ENCODE data around the gene OTOG. TPM values are rescaled to one million over a fixed set of nuclear protein-coding genes. Genes with fewer than 3 reads are reported as not detected.

The OTOG gene
- total and polyA plus RNA-seq, 2 of the 8 experiments (the other 6 are each of a cell fraction or from before 2014, with no cell fraction given): 0.41 to 1.5 TPM

GRCh38 chr11:17642370-17642769 lies 95.3 kb downstream of the OTOG start:
- Histone ChIP-seq H3K27me3 (replicated peaks in 1 of 4; ENCODE audit: control insufficient read depth in 3 of 4, extremely low read depth in 1 of 4, insufficient read depth in 3 of 4, low read length in 3 of 4) (no peaks in the 10 kb centered on the region), H2BK120ac (replicated peaks; ENCODE audit: low read depth, low read length) (no peak overlapping the region), H4K8ac (ENCODE audit: extremely low read depth, insufficient read depth, low read length) (no peak overlapping the region), H3K4me2 (ENCODE audit: insufficient read depth in 1 of 2, low read depth in 2 of 2, low read length in 2 of 2) (no peak overlapping the region), H3K4ac (replicated peaks; ENCODE audit: insufficient read length, low read depth, low read length) (peak overlapping the region; percentile 62), H2BK12ac (ENCODE audit: low read depth, low read length) (no peak overlapping the region), H3K23ac (ENCODE audit: insufficient read length) (no peak overlapping the region), H4K20me1 (replicated peaks in 1 of 2; ENCODE audit: control insufficient read depth in 1 of 2, insufficient read depth in 2 of 2, low read length in 2 of 2) (peaks cover 0 to 6% of the 10 kb centered on the region in 2 experiments), H2BK5ac (ENCODE audit: low read depth, low read length) (no peak overlapping the region; the same call in 1 of the 2 replicates), H3K4me3 (ENCODE audit: extremely low read depth in 1 of 4, insufficient read depth in 2 of 4, low read depth in 3 of 4, low read length in 4 of 4) (no peak overlapping the region), H2AFZ (ENCODE audit: low read length) (no peak overlapping the region), H3K18ac (ENCODE audit: extremely low read depth, low read length) (no peak overlapping the region), H3K79me2 (ENCODE audit: control insufficient read depth in 1 of 2, insufficient read depth in 2 of 2, low read length in 2 of 2) (no peaks in the 10 kb centered on the region), H4K5ac (ENCODE audit: insufficient read length, low read depth, low read length) (no peak overlapping the region), H3K9me3 (ENCODE audit: insufficient read depth in 2 of 2, low read depth in 1 of 2, low read length in 1 of 2) (no peaks in the 10 kb centered on the region), H2BK15ac (ENCODE audit: low read length) (0 out of 2 replicates have a peak overlapping the region, but pooled peaks have one; percentile 81), H3K23me2 (ENCODE audit: low read depth, low read length) (peaks cover 3% of the 10 kb centered on the region; the same call in 1 of the 2 replicates), H3K9ac (replicated peaks in 1 of 4; ENCODE audit: extremely low read depth in 1 of 4, low read depth in 3 of 4, low read length in 3 of 4) (no peak overlapping the region), H4K91ac (replicated peaks; ENCODE audit: insufficient read length, low read length) (no peak overlapping the region), H3K14ac (ENCODE audit: insufficient read length) (no peak overlapping the region), H3K27ac (ENCODE audit: low read depth, low read length) (no peak overlapping the region), H3K79me1 (ENCODE audit: low read depth, low read length) (no peaks in the 10 kb centered on the region), H2AK5ac (ENCODE audit: low read depth, low read length) (peak overlapping the region; percentile 7), H2BK20ac (ENCODE audit: low read length) (no peak overlapping the region), H3K36me3 (ENCODE audit: control insufficient read depth in 2 of 4, insufficient read depth in 4 of 4, low read length in 3 of 4) (no peaks in the 10 kb centered on the region), H3K56ac (replicated peaks; ENCODE audit: insufficient read length, low read depth, low read length) (no peak overlapping the region), H3K4me1 (replicated peaks in 1 of 4; ENCODE audit: control insufficient read depth in 3 of 4, insufficient read depth in 4 of 4, low read length in 3 of 4) (peaks cover 0 to 4% (median 1%) of the 10 kb centered on the region in 4 experiments; a peak in 3 of 7 replicates)
- DNase-seq (ENCODE audit: low read depth in 1 of 2, low spot score in 2 of 2): no peak
- FAIRE-seq: no peak
- ChIA-PET POLR2A (ENCODE audit: partially characterized antibody) (no interaction called here), CTCF (ENCODE audit: partially characterized antibody) (interaction anchor here (0.8 kb wide), 1 partner anchor 88 kb away, joined by 3 read pairs; no protein-coding TSS in a partner anchor)
- TF ChIP-seq CBX8 (IDR thresholded peaks at IDR 0.05; ENCODE audit: borderline replicate concordance, low read depth, low read length) (no peak), GTF2F1 (IDR thresholded peaks at IDR 0.05; ENCODE audit: borderline replicate concordance, low read depth, low read length) (no peak), SUZ12 (IDR thresholded peaks at IDR 0.05; ENCODE audit: low read length) (no peak), CTCF (IDR thresholded peaks at IDR 0.05; ENCODE audit: control extremely low read depth in 1 of 3, insufficient read depth in 1 of 3, low read depth in 1 of 3, low read length in 3 of 3) (no peak), SIRT6 (IDR thresholded peaks at IDR 0.05; ENCODE audit: low read length) (no peak), KDM5A (IDR thresholded peaks at IDR 0.05; ENCODE audit: low read length) (no peak)
- 92% methylated on average over 4 of the region's 4 CpGs; no CpG with 5 or more reads in 1 of the 2 experiments for WGBS, 2 experiments (ENCODE audit: extremely low coverage in 1 of 2, insufficient coverage in 1 of 2, insufficient read length in 1 of 2, insufficient replicate concordance in 2 of 2, low coverage in 1 of 2, low lambda C conversion rate in 2 of 2, missing lambda C conversion rate in 1 of 2)
